HEK293 (cell line): ENCODE data around the gene LRRC8B.

Experiments used
- CTCF ChIA-PET: fragments of 350-600 bp; formaldehyde crosslinking; extraction: SDS; loops from one replicate; lab custom pipeline; 2021; ENCODE audit warnings: antibody characterized with exemption; lab: Yijun Ruan, JAX
- POLR2A ChIA-PET: fragments of 300-600 bp; formaldehyde crosslinking; extraction: SDS; loops from one replicate; lab custom pipeline; 2020; ENCODE audit warnings: antibody characterized with exemption, inconsistent platforms; lab: Yijun Ruan, JAX
- H3K27ac ChIP-seq: fragments of 200-500 bp; sonication (Bioruptor generic); 2 replicates; pipeline ENCODE4 v1.5.1; 2014; ENCODE audit warnings: low read depth, low read length, control low read depth, inconsistent platforms; ENCODE audit errors: extremely low read depth
- H3K36me3 ChIP-seq, 2 experiments: fragments of 200-500 bp in 1 of 2; sonication (Bioruptor generic) in 1 of 2; 1 replicate in 1 of 2; 2 replicates in 1 of 2; pipeline ENCODE4 v1.5.1; 2014 to 2017; ENCODE audit warnings: inconsistent platforms in 2 of 2, low read length in 2 of 2; ENCODE audit not compliant: control insufficient read depth in 2 of 2, insufficient read depth in 1 of 2
- H3K4me1 ChIP-seq: fragments of 200-500 bp; sonication (Bioruptor generic); 2 replicates; pipeline ENCODE4 v1.5.1; 2014; ENCODE audit warnings: mild to moderate bottlenecking, low read length, inconsistent platforms; ENCODE audit not compliant: control insufficient read depth, insufficient read depth
- H3K4me3 ChIP-seq: 2 replicates; pipeline ENCODE4 v1.5.1; 2011; ENCODE audit warnings: low read depth, mild to moderate bottlenecking, control low read depth, low read length, moderate library complexity
- H3K9me3 ChIP-seq: fragments of 200-500 bp; sonication (Bioruptor generic); 2 replicates; pipeline ENCODE4 v1.5.1; 2014; ENCODE audit warnings: low read depth, low read length, inconsistent platforms; ENCODE audit not compliant: control insufficient read depth, insufficient read depth
- FEZF1 ChIP-seq: fragments of 450-650 bp; formaldehyde crosslinking; IDR thresholded peaks from 2 replicates; pipeline ENCODE4 v1.5.1; 2016; ENCODE audit warnings: missing biosample characterization, missing genetic modification characterization
- PRDM6 ChIP-seq: fragments of 450-650 bp; formaldehyde crosslinking; IDR thresholded peaks from 2 replicates; pipeline ENCODE4 v1.5.1; 2017; ENCODE audit warnings: missing biosample characterization, missing genetic modification characterization
- YY1 ChIP-seq: fragments of 450-650 bp; formaldehyde crosslinking; IDR thresholded peaks from 2 replicates; pipeline ENCODE4 v1.5.1; 2018; ENCODE audit warnings: missing biosample characterization, missing genetic modification characterization
- ZBTB17 ChIP-seq: fragments of 450-650 bp; formaldehyde crosslinking; IDR thresholded peaks from 2 replicates; pipeline ENCODE4 v1.5.1; 2016; ENCODE audit warnings: missing biosample characterization, missing genetic modification characterization
- ZBTB7A ChIP-seq: fragments of 450-650 bp; formaldehyde crosslinking; IDR thresholded peaks from 2 replicates; pipeline ENCODE4 v1.5.1; 2016; ENCODE audit warnings: low read depth, missing biosample characterization, missing genetic modification characterization
- ZBTB8A ChIP-seq: fragments of 450-650 bp; formaldehyde crosslinking; IDR thresholded peaks from 2 replicates; pipeline ENCODE4 v1.5.1; 2016; ENCODE audit warnings: missing biosample characterization, missing genetic modification characterization
- ZNF140 ChIP-seq: fragments of 450-650 bp; formaldehyde crosslinking; IDR thresholded peaks from 2 replicates; pipeline ENCODE4 v1.5.1; 2016; ENCODE audit warnings: missing biosample characterization, missing genetic modification characterization
- ZNF16 ChIP-seq: fragments of 450-650 bp; formaldehyde crosslinking; IDR thresholded peaks from 2 replicates; pipeline ENCODE4 v1.5.1; 2016; ENCODE audit warnings: low read depth, missing biosample characterization, missing genetic modification characterization
- ZNF184 ChIP-seq: fragments of 450-650 bp; IDR thresholded peaks from 2 replicates; pipeline ENCODE4 v1.5.1; 2018; ENCODE audit warnings: missing biosample characterization, mild to moderate bottlenecking, missing genetic modification characterization
- ZNF221 ChIP-seq: fragments of 450-650 bp; formaldehyde crosslinking; IDR thresholded peaks from 2 replicates; pipeline ENCODE4 v1.5.1; 2017; ENCODE audit warnings: missing biosample characterization, missing genetic modification characterization, borderline replicate concordance
- ZNF280C ChIP-seq: fragments of 450-650 bp; formaldehyde crosslinking; IDR thresholded peaks from 2 replicates; pipeline ENCODE4 v1.5.1; 2016; ENCODE audit warnings: missing biosample characterization, missing genetic modification characterization
- ZNF449 ChIP-seq: fragments of 450-650 bp; formaldehyde crosslinking; IDR thresholded peaks from 2 replicates; pipeline ENCODE4 v1.5.1; 2017; ENCODE audit warnings: missing biosample characterization, mild to moderate bottlenecking, missing genetic modification characterization, moderate library complexity
- ZNF707 ChIP-seq: fragments of 450-650 bp; formaldehyde crosslinking; IDR thresholded peaks from 2 replicates; pipeline ENCODE4 v1.5.1; 2016; ENCODE audit warnings: missing biosample characterization, missing genetic modification characterization
- ZNF776 ChIP-seq: fragments of 450-650 bp; formaldehyde crosslinking; IDR thresholded peaks from 2 replicates; pipeline ENCODE4 v1.5.0; 2017; ENCODE audit warnings: missing biosample characterization, missing genetic modification characterization, borderline replicate concordance

The LRRC8B gene

GRCh38 chr1:89640440-89640839 lies 115.8 kb downstream of the LRRC8B start:
- H3K9me3 ChIP-seq: no peaks in the 10 kb centered on the region
- H3K36me3 ChIP-seq: no peaks in the 10 kb centered on the region
- no peak overlapping the region for H3K4me3 ChIP-seq
- POLR2A ChIA-PET: no interaction called here
- peaks cover 4% of the 10 kb centered on the region; the same call in 1 of the 2 replicates for H3K4me1 ChIP-seq
- TF ChIP-seq ZBTB17 (tag by site-specific recombination) (no peak), ZNF140 (no peak), FEZF1 (tag by site-specific recombination) (no peak), ZBTB7A (tag by site-specific recombination) (no peak), ZNF280C (no peak), ZNF776 (tag by site-specific recombination) (no peak), ZNF707 (tag by site-specific recombination) (no peak), ZNF221 (tag by site-specific recombination) (no peak), ZNF184 (tag by site-specific recombination) (no peak)
- H3K27ac ChIP-seq: no peak overlapping the region
- CTCF ChIA-PET: interaction anchor here (0.7 to 1.5 kb wide), 3 partner anchors 29 to 401 kb away, joined by 3 to 4 read pairs (median 3); no protein-coding TSS in a partner anchor

GRCh38 chr1:89641781-89642180 lies 117.2 kb downstream of the LRRC8B start:
- H3K4me1 ChIP-seq: 0 out of 2 replicates have a peak, but pooled peaks cover 4% of the 10 kb centered on the region
- no peak overlapping the region for H3K4me3 ChIP-seq
- no peak for TF ChIP-seq ZNF707 (tag by site-specific recombination)
- TF ChIP-seq ZBTB8A (tag by site-specific recombination): no peak
- peak; percentile 46; the same call in 1 of the 2 replicates for TF ChIP-seq PRDM6 (tag by site-specific recombination)
- H3K36me3 ChIP-seq: no peaks in the 10 kb centered on the region
- ChIA-PET POLR2A (no interaction called here), CTCF (interaction anchor here (0.6 to 0.9 kb wide), 2 partner anchors 25 to 121 kb away, joined by 3 to 4 read pairs; no protein-coding TSS in a partner anchor)
- H3K9me3 ChIP-seq: no peaks in the 10 kb centered on the region
- H3K27ac ChIP-seq: no peak overlapping the region

GRCh38 chr1:89643577-89643976 lies 118.9 kb downstream of the LRRC8B start:
- Histone ChIP-seq H3K4me3 (no peak overlapping the region), H3K27ac (no peak overlapping the region), H3K36me3 (no peaks in the 10 kb centered on the region), H3K4me1 (0 out of 2 replicates have a peak, but pooled peaks cover 4% of the 10 kb centered on the region), H3K9me3 (no peaks in the 10 kb centered on the region)
- ChIA-PET POLR2A (no interaction called here), CTCF (interaction anchor here (0.6 to 1.4 kb wide), 3 partner anchors 17 to 1969 kb away, joined by 3 to 4 read pairs (median 3); no protein-coding TSS in a partner anchor)
- TF ChIP-seq YY1: no peak
- TF ChIP-seq ZNF16: no peak
- TF ChIP-seq ZNF449: no peak
